GM12873 (cell line): Measurements from ENCODE around the gene AMZ2.

Experiments
- TF ChIP-seq, protein P1 (sequence below): IDR thresholded peaks from 2 replicates; pipeline ENCODE4 v1.5.1; 2012; ENCODE audit warnings: low read depth, mild to moderate bottlenecking, moderate library complexity, low read length, control low read depth; ENCODE audit not compliant: insufficient read depth; ENCODE audit errors: missing control alignments

The AMZ2 gene

DNA sequence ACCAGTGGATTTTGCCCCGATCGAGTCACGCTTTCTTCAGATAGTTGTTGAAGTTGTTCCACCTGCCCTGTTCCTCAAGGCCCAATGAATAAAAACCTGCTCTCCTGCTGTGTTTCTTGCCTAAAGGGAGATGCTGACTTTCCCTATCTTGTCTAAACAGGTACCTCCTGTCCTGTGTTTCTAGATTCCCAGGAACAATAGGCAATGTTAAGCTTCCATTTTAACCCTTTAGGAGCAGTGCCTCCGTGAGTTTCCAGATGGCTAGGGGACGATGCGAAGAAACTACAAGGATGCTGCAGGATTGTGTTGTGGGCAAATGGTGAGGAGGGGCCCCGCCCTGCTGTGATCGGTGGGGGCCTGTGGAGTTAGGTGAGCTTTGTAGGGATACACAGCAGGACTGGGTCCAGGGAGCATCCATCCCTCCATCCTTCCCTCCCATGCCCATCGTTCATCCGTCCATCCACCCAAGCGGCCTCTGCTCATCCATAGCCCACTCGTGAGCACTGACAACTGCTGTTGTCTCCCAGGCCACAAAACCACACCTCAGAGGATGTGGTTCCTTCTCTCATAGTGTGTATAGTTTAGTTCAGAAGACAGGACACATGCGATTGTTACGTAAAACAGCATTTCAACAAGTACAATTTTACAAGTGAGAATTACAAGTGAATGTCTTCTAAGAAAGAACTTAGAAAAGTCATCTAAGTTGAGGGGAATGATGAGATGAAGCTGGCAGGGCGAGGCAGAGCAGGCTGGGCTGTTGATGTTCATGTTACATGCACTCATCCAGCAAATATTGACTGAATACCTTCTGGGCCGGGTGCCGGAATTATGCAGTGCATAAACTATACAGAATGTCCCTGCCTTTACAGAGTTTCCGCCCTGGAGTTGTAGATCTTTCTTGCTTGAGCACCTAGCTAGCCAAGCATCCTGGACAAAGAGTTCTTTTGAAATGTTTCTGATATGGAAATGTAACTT is 48.7 kb downstream of the AMZ2 start:
- TF ChIP-seq, protein P1, sequence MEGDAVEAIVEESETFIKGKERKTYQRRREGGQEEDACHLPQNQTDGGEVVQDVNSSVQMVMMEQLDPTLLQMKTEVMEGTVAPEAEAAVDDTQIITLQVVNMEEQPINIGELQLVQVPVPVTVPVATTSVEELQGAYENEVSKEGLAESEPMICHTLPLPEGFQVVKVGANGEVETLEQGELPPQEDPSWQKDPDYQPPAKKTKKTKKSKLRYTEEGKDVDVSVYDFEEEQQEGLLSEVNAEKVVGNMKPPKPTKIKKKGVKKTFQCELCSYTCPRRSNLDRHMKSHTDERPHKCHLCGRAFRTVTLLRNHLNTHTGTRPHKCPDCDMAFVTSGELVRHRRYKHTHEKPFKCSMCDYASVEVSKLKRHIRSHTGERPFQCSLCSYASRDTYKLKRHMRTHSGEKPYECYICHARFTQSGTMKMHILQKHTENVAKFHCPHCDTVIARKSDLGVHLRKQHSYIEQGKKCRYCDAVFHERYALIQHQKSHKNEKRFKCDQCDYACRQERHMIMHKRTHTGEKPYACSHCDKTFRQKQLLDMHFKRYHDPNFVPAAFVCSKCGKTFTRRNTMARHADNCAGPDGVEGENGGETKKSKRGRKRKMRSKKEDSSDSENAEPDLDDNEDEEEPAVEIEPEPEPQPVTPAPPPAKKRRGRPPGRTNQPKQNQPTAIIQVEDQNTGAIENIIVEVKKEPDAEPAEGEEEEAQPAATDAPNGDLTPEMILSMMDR: no peak

DNA sequence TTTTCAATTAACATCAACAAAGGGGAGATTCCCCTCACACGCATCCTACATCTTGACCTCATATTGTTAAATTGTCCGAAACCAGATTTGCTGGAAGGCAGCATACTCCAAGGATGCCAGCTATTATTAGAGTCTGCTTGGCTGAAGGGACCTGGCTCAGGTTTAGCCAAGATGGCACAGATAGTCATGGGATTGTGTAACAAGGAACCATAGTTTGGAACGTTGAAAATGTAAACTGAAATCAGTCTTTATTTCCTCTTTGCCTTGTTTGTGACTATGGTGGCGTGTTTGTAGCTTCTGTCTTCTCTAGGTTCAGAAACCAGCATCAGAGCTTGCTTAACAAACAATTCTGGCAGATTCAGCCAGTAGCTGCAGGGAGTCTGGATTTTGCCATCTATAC is 49.4 kb downstream of the AMZ2 start:
- TF ChIP-seq, protein P1: no peak

DNA sequence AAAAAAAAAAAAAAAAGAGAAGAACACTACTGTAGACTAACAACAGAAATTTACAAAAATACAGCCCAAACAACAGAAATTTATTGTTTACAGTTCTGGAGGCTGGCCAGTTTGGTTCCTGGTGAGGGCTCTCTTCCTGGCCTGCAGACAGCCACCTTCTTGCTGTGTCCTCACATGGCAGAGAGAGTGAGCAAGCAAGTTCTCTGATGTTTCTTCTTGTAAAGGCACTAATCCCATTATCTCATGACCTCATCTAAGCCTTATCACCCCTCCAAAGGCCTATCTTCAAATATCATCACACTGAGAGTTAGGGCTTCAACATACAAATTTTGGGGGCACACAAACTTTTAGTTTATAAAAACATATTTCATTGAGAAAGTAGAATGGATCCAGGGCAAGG is 50.8 kb downstream of the AMZ2 start:
- TF ChIP-seq, protein P1: no peak

DNA sequence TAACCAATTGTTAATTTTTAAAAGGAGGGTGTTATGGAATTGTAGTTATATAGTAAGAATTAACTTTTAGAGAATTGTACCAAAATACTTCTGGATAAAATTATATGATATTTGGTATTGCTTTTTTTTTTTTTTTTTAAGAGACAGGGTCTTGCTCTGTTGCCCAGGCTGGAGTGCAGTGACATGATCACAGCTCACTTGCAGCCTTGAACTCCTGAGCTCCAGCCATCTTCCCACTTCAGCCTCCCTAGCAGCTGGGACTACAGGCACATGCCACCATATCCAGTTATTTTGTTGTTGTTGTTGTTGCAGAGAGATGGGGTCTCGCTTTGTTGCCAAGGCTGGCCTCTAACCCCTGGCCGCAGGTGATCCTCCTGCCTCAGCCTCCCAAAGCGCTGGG is 52.0 kb downstream of the AMZ2 start:
- TF ChIP-seq, protein P1: no peak

DNA sequence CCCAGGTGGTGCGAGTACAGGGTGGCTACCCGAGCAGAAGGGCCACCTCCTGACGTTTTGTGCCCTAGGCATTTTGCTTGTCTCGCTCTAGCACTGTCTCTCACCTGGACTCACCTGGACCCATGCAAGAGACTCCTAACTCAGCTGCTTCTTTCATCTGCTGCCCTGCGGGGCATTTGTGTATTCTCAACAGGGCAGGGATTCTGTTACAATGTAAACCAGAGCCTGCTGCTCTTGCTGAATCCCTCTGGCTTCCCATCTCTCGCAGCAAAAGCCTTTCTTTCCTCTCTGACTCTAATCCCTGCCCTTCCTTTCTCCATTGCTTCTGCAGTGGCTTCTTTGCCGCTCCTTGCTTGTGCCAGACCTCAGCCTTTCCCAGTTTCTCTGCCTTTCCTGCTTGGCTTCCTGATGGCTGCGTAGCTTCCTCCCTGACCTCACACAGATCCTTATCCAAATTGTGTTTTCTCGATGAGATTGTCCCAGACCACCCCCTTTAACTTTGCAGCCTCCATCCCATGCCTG is 53.7 kb downstream of the AMZ2 start:
- TF ChIP-seq, protein P1: no peak

DNA sequence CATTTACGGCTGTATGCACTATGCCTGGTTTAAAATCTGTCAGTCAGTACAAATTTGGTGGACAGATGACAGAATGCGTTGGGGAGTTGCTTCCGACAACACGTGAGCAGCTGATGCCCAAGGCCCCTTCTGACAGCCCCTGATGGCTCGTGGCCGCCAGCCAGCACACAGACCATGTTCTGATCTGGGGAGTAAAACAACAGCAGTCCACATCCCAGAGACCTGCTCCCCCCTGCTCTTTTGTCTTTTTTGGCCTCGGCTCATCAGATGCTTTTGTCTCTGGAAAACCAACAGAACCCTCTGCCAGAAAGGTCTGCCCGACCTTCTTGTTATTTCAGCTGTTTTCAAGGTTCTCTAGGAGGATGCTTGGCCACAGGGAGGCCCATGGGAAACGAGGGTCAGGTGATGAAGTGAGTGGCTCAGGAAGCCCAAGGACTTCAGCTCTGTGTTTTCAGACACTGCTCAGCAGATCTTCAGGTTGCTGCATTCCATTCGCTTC is 54.3 kb downstream of the AMZ2 start:
- TF ChIP-seq, protein P1: no peak

DNA sequence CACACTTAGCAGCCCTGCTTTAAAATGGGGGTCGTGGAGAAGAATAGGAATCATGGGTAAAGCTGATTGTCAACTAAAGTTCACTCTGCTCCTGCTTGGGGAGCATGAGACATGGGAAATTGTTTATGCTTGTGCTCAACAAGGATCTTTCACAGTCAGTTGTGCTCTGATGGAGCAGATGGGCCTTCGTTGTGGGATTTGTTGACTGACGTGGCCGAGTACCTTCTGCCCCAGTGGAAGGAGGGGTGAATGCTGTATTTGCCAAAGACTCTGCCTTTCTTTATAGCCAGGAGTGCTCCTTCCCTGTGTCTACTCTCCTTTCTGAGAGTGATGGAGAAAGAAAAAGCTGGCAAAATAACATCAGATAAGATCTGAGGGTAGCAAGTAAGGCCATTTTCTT is 54.8 kb downstream of the AMZ2 start:
- TF ChIP-seq, protein P1: no peak
